GM19043 (cell line): Measurements from ENCODE around the gene JARID2.

Experiments used
- ATAC-seq: cut with Tn5 transposase; IDR thresholded peaks from one replicate; pipeline ENCODE4 v1.9.1; 2021; ENCODE audit warnings: low read depth; ENCODE audit not compliant: unreplicated experiment

The JARID2 gene

DNA sequence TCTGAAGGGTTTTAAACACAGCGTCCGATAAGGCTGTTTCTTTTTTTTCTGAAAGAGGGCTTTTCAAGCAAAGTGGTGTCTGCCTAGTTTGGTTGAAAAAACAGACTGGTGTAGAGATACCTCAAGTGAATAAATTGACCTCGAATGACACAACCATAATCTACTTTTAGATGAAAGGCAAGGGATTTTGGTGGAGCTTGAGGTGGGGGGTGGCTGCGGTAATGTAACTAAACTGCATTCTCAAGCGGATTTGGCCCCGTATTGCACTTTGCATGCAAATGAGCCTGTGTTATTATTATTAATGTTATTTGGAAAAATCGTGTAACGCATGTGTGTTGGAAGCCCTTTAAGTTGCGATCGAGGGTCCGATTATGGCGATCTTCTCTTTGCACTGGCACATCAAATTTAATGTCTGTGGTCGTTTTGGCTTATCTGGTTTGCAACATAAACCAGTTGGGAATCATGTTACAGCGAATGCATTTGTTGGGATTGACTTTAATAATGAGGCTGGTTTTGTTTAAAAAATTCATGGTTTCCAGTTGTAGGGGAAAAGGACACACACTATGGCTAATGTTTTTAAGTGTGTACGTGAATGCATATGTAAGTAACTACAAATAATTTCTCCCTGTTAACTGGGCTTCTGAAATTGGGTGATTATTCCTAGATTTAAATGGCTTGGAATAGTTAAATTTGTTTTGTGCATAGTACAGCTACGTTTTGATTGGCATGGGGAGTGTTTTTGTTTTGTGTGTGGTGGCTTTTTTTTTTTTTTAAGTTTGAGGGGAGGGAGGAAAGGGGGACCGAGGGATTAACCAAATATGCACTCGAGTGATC lies 1.0 kb downstream of the JARID2 start:
- ATAC-seq: no peak

- no peak for ATAC-seq
Measured at GRCh38 chr6:15247500-15248450, 1.9 kb downstream of the JARID2 start.

DNA sequence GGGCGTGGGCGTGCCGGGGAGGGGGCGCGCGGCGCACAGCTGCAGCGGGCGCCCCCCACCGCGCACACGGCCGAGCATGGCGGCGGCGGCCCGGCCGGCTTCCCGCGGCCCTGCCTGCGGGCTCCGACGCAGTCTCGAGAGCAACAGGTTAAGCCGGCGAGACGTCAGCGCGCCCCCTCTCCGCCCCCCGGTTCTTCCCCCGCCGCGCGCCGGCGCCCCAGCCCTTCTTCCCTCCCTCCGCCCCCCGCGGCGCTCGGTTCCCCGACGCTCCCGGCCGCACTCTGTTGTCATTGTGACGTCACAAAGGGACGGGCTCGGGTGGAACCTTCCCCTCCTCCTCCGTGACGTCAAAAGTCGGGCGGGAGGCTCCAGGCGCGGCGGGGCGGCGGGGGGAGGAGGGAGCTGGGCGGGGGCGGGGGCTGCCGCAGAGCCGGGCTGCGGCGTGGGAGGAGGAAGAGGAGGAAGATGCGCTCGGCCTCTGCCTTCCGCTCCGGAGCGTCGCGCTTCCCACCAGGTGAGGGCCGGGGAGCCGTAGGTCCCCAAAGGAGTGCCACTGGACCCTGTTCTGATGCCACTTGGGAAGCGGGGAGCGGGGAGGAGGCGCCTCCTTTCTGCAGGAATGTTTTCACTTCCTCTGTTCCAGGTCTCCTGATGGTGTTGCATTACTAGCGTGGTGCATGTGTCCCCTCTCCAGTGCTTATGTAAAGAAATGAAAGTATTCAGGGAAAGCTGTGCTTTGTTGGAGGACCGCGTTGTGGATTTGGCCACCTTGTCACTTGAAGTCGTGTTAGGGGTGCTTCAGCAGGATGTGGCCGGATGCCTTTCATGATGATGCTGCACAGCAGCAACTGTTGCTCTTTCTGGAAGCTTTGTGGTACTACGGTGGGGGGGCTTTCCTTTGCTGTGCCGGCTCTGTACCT lies 2.8 kb downstream of the JARID2 start:
- no peak for ATAC-seq

DNA sequence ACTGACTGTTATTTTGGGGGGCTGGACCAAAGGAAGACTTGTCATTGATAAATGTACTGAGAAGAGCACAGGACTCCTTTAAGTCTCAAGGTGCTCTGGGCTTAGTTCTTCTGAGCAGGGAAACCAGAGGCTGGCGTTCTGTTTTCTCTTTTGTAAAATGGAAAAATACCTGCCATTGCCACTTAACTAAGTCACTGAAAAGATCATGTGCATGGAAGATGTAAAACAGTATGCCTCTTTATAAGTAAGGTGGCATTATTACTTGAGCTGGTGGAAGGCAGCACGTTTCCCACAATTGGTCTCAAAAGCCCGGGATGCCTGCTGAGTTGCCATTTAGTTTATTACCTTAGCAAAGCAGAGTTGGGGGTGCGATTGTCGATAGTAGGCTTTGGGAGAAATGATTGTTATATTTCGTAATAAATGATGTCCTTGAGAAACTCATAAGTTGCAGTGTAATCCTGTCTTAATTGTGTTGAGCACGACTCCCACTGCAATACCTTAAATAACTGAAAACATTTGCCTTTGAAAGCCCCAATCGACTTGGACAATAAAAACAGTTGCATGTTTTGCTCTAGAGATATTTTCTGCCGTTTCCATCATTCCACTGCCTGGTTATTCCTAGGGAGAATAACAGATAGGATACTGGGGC lies 3.6 kb downstream of the JARID2 start:
- ATAC-seq: no peak

DNA sequence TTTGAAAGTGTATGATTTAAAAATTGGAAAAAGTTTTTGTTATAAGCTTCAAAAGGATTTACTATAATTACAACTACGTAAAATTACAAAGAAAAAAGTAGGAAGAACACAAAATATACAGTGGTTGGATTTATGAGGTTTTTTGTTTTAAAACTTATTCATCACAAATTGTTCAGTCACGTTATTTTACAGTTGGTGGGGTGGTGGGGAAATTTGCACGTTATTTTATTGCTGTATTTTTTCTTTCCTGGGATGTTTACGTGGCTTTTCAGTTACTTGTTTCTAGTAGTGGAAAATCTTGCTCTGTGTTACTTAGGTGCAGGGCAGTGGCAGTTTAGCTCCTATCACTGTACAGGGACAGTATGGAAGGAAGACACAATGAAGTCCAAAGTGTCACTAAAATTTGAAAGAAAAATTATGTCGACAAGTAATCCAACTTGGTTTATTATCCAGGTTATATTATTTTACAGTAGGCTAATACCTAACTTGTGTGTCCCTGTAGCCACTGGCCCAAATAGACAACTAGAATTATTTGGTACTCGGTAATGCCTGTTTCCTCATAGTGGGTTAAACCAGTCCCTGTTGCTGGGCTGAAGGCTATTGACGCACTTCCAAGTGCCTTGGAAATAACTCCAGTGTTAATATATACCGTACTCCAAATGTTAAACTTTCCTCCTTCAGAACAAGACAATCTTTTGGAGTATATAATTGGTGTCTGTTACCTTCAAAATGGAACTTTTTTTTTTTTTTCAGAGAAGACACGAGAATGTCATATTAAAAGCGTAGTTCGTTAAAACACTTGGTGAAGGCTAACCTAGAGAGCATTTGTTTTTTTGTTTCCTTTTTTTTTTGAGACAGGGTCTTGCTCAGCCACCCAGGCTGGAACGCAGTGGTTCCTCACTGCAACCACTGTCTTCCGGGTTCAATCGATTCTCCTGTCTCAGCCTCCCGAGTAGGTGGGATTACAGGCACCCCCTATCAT lies 4.6 kb downstream of the JARID2 start:
- ATAC-seq: no peak

GRCh38 chr6:15252195-15252594 lies 6.3 kb downstream of the JARID2 start:
- ATAC-seq: no peak

DNA sequence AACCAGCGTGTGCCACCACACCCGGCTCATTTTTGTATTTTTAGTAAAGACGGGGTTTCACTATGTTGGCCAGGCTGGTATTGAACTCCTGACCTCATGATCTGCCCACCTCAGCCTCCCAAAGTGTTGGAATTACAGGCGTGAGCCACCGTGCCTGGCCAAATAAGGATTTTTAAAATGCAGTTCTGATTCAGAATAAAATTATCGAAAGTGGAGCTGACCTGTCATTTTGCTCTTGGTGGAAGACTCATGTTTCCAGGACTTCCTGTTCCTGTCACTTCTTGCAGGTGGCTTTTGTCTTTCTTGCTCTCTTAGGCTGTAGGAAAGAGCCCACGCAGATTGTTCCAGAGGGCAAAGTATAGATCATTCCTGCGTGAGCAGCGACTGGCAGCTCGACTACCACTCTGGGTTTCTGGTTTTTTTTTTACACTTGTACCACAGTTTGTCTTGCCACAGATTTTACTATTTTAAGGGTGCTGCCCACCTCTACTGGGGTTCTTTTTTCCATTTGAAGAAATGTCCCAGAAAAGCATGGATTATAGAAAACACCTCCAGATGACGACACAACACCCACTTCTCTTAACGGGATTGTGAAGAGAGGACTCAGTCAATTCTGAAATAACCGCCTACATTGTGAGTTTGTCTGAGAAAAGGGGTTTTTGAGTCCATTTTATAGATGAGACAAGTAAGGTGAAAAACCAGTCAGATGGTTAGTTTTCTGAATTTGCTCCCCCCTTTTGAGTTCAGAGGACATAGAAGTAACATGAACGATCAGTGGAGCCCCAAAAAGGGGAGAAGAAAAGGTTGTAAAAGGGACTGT lies 7.5 kb downstream of the JARID2 start:
- ATAC-seq: no peak

- peak; percentile 42 for ATAC-seq
Measured at GRCh38 chr6:15254070-15254975, 8.5 kb downstream of the JARID2 start.

GRCh38 chr6:15255481-15255880 lies 9.6 kb downstream of the JARID2 start:
- peak; percentile 63 for ATAC-seq

DNA sequence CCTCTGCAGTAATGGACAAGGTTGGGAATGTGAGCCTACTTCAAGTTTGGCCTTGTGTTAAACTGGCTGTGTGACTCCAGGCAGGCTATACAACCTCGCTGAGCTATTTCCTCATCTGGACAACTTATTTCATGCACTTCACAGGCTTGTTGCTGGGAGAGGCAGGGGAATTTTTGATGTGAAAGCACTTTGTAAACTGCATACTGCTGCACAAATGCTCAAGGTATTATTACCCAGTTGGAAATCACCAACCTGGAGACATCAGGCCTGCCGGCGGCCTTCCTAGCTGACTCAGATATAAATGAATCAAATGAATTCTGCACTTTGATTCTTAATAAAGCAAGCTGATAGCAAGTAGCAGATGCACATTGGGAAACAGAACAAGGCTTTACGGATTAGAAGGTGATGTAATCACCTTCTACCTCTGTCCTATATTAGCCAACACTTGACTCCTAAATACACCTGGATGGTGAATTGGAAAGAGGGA lies 10.1 kb downstream of the JARID2 start:
- no peak for ATAC-seq

GRCh38 chr6:15256538-15257271 lies 10.8 kb downstream of the JARID2 start:
- ATAC-seq: no peak

DNA sequence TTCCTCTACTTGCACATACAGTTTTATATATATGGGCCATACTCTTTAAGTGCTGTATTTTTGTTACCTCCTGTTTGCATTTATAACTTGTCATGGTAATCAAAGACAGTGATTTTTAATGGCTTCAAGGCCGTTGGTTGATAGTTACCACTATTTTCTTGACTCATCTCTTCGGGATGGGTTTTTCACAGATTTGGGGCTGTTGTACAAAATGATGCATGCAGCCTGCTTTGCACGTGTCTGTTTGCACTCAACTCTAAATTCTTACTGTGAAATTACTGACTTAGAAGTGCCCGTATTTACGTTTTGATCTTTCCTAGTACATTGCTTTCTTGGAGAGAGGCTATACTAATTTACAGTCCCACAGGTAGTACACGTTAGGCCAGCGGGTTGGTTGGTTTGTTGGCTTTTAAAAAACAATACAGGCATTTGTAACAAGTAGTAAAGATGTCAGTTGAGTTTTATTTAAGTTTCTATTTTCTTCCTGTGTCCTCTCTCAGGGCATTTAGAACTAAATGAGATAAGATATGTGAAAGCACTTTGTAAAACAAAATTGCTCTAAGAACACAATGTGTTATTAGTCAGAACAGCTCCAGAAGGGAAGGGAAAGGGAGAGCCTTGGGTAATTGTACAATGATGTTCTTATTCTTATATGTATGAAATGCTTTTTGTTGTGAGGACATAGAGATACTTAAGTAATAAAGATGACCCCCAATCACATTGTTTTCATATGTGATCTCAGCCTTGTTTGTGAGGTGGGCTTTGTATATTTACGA lies 11.7 kb downstream of the JARID2 start:
- ATAC-seq: no peak

DNA sequence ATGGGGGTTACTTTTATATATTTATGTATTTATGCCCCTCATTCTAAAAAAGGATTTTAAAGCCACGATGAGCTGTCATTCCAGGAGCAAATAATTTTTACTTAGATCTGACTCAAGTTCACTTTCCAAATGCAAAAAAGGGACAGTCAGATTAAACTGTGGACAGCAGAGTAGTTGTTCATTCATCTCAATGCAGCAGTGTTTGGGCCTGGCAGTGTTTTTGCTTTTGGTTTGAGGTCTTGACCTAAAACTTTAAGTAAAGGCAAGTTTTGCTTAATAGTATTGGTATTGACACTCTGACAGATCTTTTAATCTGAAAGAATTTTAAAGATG lies 13.9 kb downstream of the JARID2 start:
- ATAC-seq: no peak

GRCh38 chr6:15260099-15260821 lies 14.4 kb downstream of the JARID2 start:
- no peak for ATAC-seq
